GM12892 (cell line): ENCODE measurements around the gene NPHP3.

Experiments
- POLR2A ChIP-seq: IDR thresholded peaks from 2 replicates; pipeline ENCODE4 v1.6.1; 2011; ENCODE audit warnings: low read depth, low read length, control low read depth
- POLR2AphosphoS5 ChIP-seq: IDR thresholded peaks from 2 replicates; pipeline ENCODE4 v1.6.1; 2011; ENCODE audit warnings: low read depth, low read length, control low read depth
- TAF1 ChIP-seq: IDR thresholded peaks from 2 replicates; pipeline ENCODE4 v1.6.1; 2011; ENCODE audit warnings: low read depth, mild to moderate bottlenecking, control low read depth, low read length, borderline replicate concordance

DNA sequence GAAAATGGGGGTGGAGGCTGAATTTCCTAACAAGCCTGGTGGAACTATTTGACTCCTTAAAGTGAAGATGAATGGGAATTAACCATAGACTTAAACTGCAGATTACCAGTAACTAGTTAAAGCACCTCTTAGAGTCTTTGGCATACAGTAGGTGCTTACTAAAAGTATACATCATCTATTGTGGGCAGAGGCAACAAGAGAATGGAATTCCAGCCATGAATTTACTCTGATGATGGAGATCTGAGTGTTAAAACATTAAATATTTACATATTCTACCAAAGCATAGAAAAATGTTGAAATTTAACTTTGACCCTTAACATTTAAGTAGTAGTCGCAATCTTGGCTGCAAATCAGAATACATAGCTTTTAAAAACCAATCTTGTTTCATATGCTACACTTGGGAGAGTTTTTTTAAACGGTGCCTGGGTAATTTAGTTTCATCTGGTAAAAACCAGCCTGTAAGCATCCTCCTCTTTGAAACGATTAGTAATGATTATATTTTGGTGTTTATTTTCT is 56.9 kb downstream of the NPHP3 start:
- TF ChIP-seq TAF1 (no peak), POLR2A (no peak), POLR2AphosphoS5 (no peak)
